ENCODE results near the gene NBAS.

DNA sequence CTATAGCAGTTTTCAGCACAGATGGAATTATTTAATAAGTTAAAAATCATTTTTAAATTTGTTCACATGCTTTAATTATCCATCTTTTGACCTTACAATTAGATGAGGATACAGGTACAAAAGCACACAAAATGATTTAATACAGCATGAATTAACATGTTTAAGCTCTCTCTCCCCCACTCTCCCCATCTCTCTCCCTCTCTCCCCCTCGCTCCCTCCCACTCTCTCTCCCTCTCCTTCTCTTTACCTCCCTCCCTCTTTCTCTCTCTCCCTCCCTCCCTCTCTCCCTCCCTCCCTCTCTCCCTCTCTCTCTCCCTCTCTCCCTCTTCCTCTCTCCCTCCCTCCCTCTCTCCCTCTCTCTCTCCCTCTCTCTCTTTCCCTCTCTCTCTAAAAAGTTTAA, 7.6 kb downstream of the NBAS start:
- TF ChIP-seq, protein P1, sequence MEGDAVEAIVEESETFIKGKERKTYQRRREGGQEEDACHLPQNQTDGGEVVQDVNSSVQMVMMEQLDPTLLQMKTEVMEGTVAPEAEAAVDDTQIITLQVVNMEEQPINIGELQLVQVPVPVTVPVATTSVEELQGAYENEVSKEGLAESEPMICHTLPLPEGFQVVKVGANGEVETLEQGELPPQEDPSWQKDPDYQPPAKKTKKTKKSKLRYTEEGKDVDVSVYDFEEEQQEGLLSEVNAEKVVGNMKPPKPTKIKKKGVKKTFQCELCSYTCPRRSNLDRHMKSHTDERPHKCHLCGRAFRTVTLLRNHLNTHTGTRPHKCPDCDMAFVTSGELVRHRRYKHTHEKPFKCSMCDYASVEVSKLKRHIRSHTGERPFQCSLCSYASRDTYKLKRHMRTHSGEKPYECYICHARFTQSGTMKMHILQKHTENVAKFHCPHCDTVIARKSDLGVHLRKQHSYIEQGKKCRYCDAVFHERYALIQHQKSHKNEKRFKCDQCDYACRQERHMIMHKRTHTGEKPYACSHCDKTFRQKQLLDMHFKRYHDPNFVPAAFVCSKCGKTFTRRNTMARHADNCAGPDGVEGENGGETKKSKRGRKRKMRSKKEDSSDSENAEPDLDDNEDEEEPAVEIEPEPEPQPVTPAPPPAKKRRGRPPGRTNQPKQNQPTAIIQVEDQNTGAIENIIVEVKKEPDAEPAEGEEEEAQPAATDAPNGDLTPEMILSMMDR (optimal IDR thresholded peaks at IDR 0.05 in 1 of 3, IDR thresholded peaks at IDR 0.05 in 1 of 3, conservative IDR thresholded peaks at IDR 0.05 in 1 of 3; ENCODE audit: extremely low read depth in 1 of 3, insufficient read depth in 2 of 3, low read length in 3 of 3), result no peak
- no peak for TF ChIP-seq EZH2 (IDR thresholded peaks at IDR 0.05; ENCODE audit: low read length)

Data from keratinocyte (primary cell).